H1 (cell line): ENCODE data around the gene LIFR. TPM values are rescaled to one million over a fixed set of nuclear protein-coding genes. Genes with fewer than 3 reads are reported as not detected.

Experiments used
- polyA plus RNA-seq, 7 experiments: library from polyadenylated mRNA; depleted of rRNA in 3 of 7; stranded (reverse) in 5 of 7; unstranded in 2 of 7; fragments of >200 nt in 5 of 7; fragments of 200-250 nt in 2 of 7; gene quantifications; 1 replicate in 5 of 7; 2 replicates in 1 of 7; 4 replicates in 1 of 7; pipeline versions ENCODE4 v1.2.1 to v1.2.3, GENCODE V29; 2011 to 2013; ENCODE audit warnings: missing spikeins in 2 of 7, mixed read lengths in 2 of 7
- total RNA-seq: library from RNA; stranded (reverse); fragmentation: NEBNext Ultra II Directional; extraction: Animal tissue kit (Norgen Biotek cat#: 25700); gene quantifications from 2 replicates; pipeline ENCODE4 v1.2.1, GENCODE V29; 2021
- TF ChIP-seq, protein P1 (sequence below): IDR thresholded peaks from 2 replicates; pipeline ENCODE4 v1.6.1; 2011; ENCODE audit warnings: low read length, improper control_type of control experiment

Gene LIFR
- total and polyA plus RNA-seq, 2 of the 8 experiments (the other 6 are each of a cell fraction or from before 2014, with no cell fraction given) = 2.0 to 18.9 TPM

DNA sequence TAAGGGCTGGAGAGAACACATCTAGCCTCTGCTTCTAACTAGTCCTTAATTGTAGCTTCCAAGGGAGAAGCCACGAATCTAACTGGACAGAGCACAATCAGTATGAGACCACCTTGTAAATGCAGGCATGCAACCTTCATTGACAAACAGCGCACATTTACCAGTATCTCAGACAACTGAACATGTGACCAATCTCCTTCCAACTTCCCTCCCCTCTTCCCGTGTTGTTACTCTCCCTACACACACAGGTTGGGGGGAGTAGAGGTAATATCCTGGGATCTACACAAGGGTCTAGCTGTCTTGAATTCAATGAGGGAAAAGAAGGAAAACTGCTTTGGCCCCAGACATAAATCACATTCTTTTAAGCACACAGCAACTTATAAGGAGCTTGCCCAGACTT lies 77.6 kb downstream of the LIFR start (continued):
- TF ChIP-seq, protein P1, sequence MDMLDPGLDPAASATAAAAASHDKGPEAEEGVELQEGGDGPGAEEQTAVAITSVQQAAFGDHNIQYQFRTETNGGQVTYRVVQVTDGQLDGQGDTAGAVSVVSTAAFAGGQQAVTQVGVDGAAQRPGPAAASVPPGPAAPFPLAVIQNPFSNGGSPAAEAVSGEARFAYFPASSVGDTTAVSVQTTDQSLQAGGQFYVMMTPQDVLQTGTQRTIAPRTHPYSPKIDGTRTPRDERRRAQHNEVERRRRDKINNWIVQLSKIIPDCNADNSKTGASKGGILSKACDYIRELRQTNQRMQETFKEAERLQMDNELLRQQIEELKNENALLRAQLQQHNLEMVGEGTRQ = no peak
